Hindlimb muscle (tissue), 1 donor: Measurements from ENCODE around the gene TEX29. TPM values are rescaled to one million over a fixed set of nuclear protein-coding genes. Genes with fewer than 3 reads are reported as not detected.

ENCODE experiments used
- DNase-seq: peaks from one replicate; pipeline ENCODE4 v3.0.0-alpha.2; 2013
- polyA plus RNA-seq: library from polyadenylated mRNA; unstranded; fragments of 120-200 nt; gene quantifications from one replicate; pipeline ENCODE4 v1.2.1, GENCODE V29; 2013; ENCODE audit not compliant: insufficient read length

The TEX29 gene
- polyA plus RNA-seq, 1 donor = 0.63 TPM

- DNase-seq = no peak
Observed at GRCh38 chr13:111291908-111292307, 28.5 kb upstream of the TEX29 start.

- no peak for DNase-seq
Observed at GRCh38 chr13:111292710-111293485, 27.5 kb upstream of the TEX29 start.

- no peak for DNase-seq
Observed at GRCh38 chr13:111295886-111296285, 24.6 kb upstream of the TEX29 start.

- no peak for DNase-seq
Observed at GRCh38 chr13:111296417-111296816, 24.0 kb upstream of the TEX29 start.

GRCh38 chr13:111298214-111298975 is 22.0 kb upstream of the TEX29 start:
- DNase-seq = no peak

- no peak for DNase-seq
Observed at GRCh38 chr13:111302045-111302726, 18.3 kb upstream of the TEX29 start.

GRCh38 chr13:111303559-111303958 is 16.9 kb upstream of the TEX29 start:
- DNase-seq = no peak

GRCh38 chr13:111304041-111304544 is 16.3 kb upstream of the TEX29 start:
- no peak for DNase-seq

- no peak for DNase-seq
Observed at GRCh38 chr13:111304603-111305289, 15.7 kb upstream of the TEX29 start.

- no peak for DNase-seq
Observed at GRCh38 chr13:111312944-111313590, 7.4 kb upstream of the TEX29 start.

GRCh38 chr13:111313911-111314425 is 6.5 kb upstream of the TEX29 start:
- DNase-seq = no peak

- DNase-seq = no peak
Observed at GRCh38 chr13:111314852-111315251, 5.6 kb upstream of the TEX29 start.

GRCh38 chr13:111315347-111315995 is 5.0 kb upstream of the TEX29 start:
- DNase-seq = no peak

- DNase-seq = no peak
Observed at GRCh38 chr13:111316161-111316730, 4.2 kb upstream of the TEX29 start.

GRCh38 chr13:111317042-111317550 is 3.3 kb upstream of the TEX29 start:
- DNase-seq = no peak

- no peak for DNase-seq
Observed at GRCh38 chr13:111317571-111318345, 2.7 kb upstream of the TEX29 start.

- no peak for DNase-seq
Observed at GRCh38 chr13:111318386-111318785, 2.1 kb upstream of the TEX29 start.

GRCh38 chr13:111319521-111319920 is 921 bp upstream of the TEX29 start:
- no peak for DNase-seq

GRCh38 chr13:111322001-111322915 is 1.8 kb downstream of the TEX29 start:
- DNase-seq = no peak
